Activated B cell treated with CpG ODN at 0.5 μM for 24 hours (primary cell): Measurements from ENCODE around the gene RFESD. TPM values are rescaled to one million over a fixed set of nuclear protein-coding genes. Genes with fewer than 3 reads are reported as not detected.

Experiments used
- ATAC-seq: fragments of 200-7000 bp; cut with Tn5 transposase; one replicate; pipeline ENCODE4 v1.10.0; 2021; ENCODE audit warnings: low read depth, mild to moderate bottlenecking, moderate library complexity
- CTCF ChIA-PET: fragments of 350-600 bp; sonication (Branson Sonifier 250); formaldehyde crosslinking; loops from one replicate; lab custom pipeline; 2021; ENCODE audit warnings: antibody characterized with exemption; lab: Charles Lee
- POLR2A ChIA-PET: fragments of 350-600 bp; sonication (Branson Sonifier 250); formaldehyde crosslinking; loops from one replicate; lab custom pipeline; 2021; ENCODE audit warnings: antibody characterized with exemption; lab: Charles Lee
- DNase-seq: peaks from one replicate; pipeline ENCODE4 v3.0.0; 2022
- H3K27ac Mint-ChIP-seq: one replicate; pipeline ENCODE4 v1.8.0; 2020; ENCODE audit warnings: mixed read lengths
- H3K27me3 Mint-ChIP-seq: one replicate; pipeline ENCODE4 v1.8.0; 2021; ENCODE audit warnings: mixed read lengths
- H3K36me3 Mint-ChIP-seq: one replicate; pipeline ENCODE4 v1.8.0; 2021; ENCODE audit warnings: low read depth, mixed read lengths
- H3K4me1 Mint-ChIP-seq: one replicate; pipeline ENCODE4 v1.8.0; 2021; ENCODE audit warnings: mixed read lengths
- H3K4me3 Mint-ChIP-seq: one replicate; pipeline ENCODE4 v1.8.0; 2020; ENCODE audit warnings: mild to moderate bottlenecking, mixed read lengths
- H3K9me3 Mint-ChIP-seq: one replicate; pipeline ENCODE4 v1.8.0; 2020; ENCODE audit warnings: mixed read lengths
- CTCF ChIP-seq: fragments of 200-600 bp; IDR thresholded peaks from one replicate; pipeline ENCODE4 v1.8.0; 2022; ENCODE audit warnings: antibody characterized with exemption, mild to moderate bottlenecking
- intact Hi-C: fragments of 100-400 bp; cut with micrococcal nuclease; formaldehyde crosslinking; loops from one replicate; pipeline ENCODE4 v1.15.1; 2024
- total RNA-seq: library from RNA; stranded (reverse); gene quantifications from 2 replicates; pipeline ENCODE4 v1.2.3, GENCODE V29; 2022

The RFESD gene
- total RNA-seq, 1 donor from 2014 or later: 1.8 TPM

- ATAC-seq (no peak), DNase-seq (no peak)
- Mint-ChIP-seq H3K4me1 (no peaks in the 10 kb centered on the region), H3K36me3 (no peaks in the 10 kb centered on the region), H3K4me3 (no peak overlapping the region), H3K27me3 (peaks cover 1% of the 10 kb centered on the region), H3K9me3 (no peaks in the 10 kb centered on the region), H3K27ac (no peak overlapping the region)
- CTCF ChIA-PET: interaction anchor here (0.7 to 5.2 kb wide), 2 partner anchors 116 to 173 kb away, joined by 3 to 47 read pairs; no protein-coding TSS in a partner anchor
- POLR2A ChIA-PET: no interaction called here
- intact Hi-C loops: no loop called here
- TF ChIP-seq CTCF: no peak
Measured at GRCh38 chr5:95667061-95667618, 20.6 kb downstream of the RFESD start.

- H3K27me3 Mint-ChIP-seq: peaks cover 1% of the 10 kb centered on the region
- POLR2A ChIA-PET: no interaction called here
- no peaks in the 10 kb centered on the region for H3K4me1 Mint-ChIP-seq
- ATAC-seq (no peak), DNase-seq (no peak)
- no peak overlapping the region for H3K27ac Mint-ChIP-seq
- H3K9me3 Mint-ChIP-seq: no peaks in the 10 kb centered on the region
- CTCF ChIA-PET: interaction anchor here (5.2 kb wide), 1 partner anchor 116 kb away, joined by 47 read pairs; no protein-coding TSS in a partner anchor
- no peak overlapping the region for H3K4me3 Mint-ChIP-seq
- no peak for TF ChIP-seq CTCF
- H3K36me3 Mint-ChIP-seq: no peaks in the 10 kb centered on the region
- intact Hi-C loops: no loop called here
Measured at GRCh38 chr5:95667678-95668077, 21.1 kb downstream of the RFESD start.

DNA sequence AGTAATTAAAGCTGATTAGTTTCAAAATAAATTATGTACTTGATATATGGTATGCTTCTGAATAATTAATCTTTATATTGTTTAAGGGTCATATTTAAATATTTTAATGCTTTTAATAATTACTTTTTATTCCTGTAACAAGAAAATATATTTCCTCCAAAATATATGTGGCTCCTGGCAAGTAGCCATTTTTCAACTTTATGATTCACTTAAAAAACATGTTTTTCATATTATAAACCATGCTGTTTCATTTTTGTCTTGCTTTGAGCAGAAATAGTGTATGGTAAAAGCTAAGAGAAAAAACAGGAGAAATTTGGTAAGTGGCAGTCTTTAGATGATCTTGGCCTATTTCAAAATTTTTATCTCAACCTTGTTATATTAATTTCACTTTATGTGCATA lies 21.6 kb downstream of the RFESD start:
- ChIA-PET POLR2A (no interaction called here), CTCF (interaction anchor here (1.3 kb wide), 1 partner anchor 22 kb away, joined by 4 read pairs; the partner anchor contains the start of gene RFESD)
- Mint-ChIP-seq H3K27me3 (peaks cover 1% of the 10 kb centered on the region), H3K27ac (no peak overlapping the region), H3K4me1 (no peaks in the 10 kb centered on the region), H3K9me3 (no peaks in the 10 kb centered on the region), H3K4me3 (no peak overlapping the region), H3K36me3 (no peaks in the 10 kb centered on the region)
- DNase-seq (no peak), ATAC-seq (no peak)
- TF ChIP-seq CTCF: no peak
- intact Hi-C loops: no loop called here

DNA sequence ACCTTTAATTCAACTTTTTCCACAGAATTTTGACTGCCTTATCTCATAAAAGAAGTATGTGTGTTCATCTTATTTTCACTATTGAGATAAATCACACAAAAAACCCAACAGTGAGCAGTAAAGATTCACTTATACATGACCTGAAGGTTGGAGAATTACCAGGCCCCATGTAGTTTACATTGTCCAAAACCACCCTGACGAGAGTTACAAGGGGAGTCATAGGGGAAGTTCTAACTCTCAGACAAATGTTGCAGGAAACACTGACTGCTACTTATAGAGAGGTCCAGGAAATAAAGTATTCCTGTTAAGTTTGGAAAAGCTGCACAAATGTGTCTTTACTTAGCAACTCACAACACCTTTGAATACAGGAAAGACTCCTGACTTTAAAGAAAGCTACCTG lies 22.2 kb downstream of the RFESD start:
- ChIA-PET CTCF (interaction anchor here (1.3 kb wide), 1 partner anchor 22 kb away, joined by 4 read pairs; the partner anchor contains the start of gene RFESD), POLR2A (no interaction called here)
- DNase-seq (no peak), ATAC-seq (no peak)
- TF ChIP-seq CTCF: no peak
- Mint-ChIP-seq H3K27ac (no peak overlapping the region), H3K4me1 (no peaks in the 10 kb centered on the region), H3K9me3 (no peaks in the 10 kb centered on the region), H3K27me3 (peaks cover 1% of the 10 kb centered on the region), H3K36me3 (no peaks in the 10 kb centered on the region), H3K4me3 (no peak overlapping the region)
- intact Hi-C loops: no loop called here

- ATAC-seq (no peak), DNase-seq (no peak)
- Mint-ChIP-seq H3K27me3 (no peaks in the 10 kb centered on the region), H3K9me3 (no peaks in the 10 kb centered on the region), H3K27ac (no peak overlapping the region), H3K4me1 (no peaks in the 10 kb centered on the region), H3K36me3 (no peaks in the 10 kb centered on the region), H3K4me3 (no peak overlapping the region)
- intact Hi-C loops: no loop called here
- no peak for TF ChIP-seq CTCF
- POLR2A ChIA-PET: no interaction called here
- CTCF ChIA-PET: interaction anchor here (0.8 to 1.3 kb wide), 2 partner anchors 23 to 174 kb away, joined by 3 to 4 read pairs; partner anchors contain the start of gene RFESD
Measured at GRCh38 chr5:95669540-95669939, 23.0 kb downstream of the RFESD start.
